Measurements from ENCODE around the gene MB21D2. TPM values are rescaled to one million over a fixed set of nuclear protein-coding genes. Genes with fewer than 3 reads are reported as not detected.

MB21D2 gene
- total and polyA plus RNA-seq, 2 of the 8 experiments (the other 6 are each of a cell fraction or from before 2014, with no cell fraction given), result 10.0 to 21.0 TPM

GRCh38 chr3:192919901-192920300 lies 2.2 kb upstream of the MB21D2 start:
- Histone ChIP-seq H3K4me1 (replicated peaks in 1 of 4; ENCODE audit: control insufficient read depth in 3 of 4, insufficient read depth in 4 of 4, low read length in 3 of 4) (peaks cover 3 to 23% (median 13%) of the 10 kb centered on the region in 4 experiments; a peak in 5 of 7 replicates), H3K27me3 (replicated peaks in 1 of 4; ENCODE audit: control insufficient read depth in 3 of 4, extremely low read depth in 1 of 4, insufficient read depth in 3 of 4, low read length in 3 of 4) (no peaks in the 10 kb centered on the region; a peak in 1 of 7 replicates), H3K9ac (replicated peaks in 1 of 4; ENCODE audit: extremely low read depth in 1 of 4, low read depth in 3 of 4, low read length in 3 of 4) (no peak overlapping the region), H3K23me2 (ENCODE audit: low read depth, low read length) (peaks cover 15% of the 10 kb centered on the region; the same call in 1 of the 2 replicates), H4K8ac (ENCODE audit: extremely low read depth, insufficient read depth, low read length) (no peak overlapping the region), H2AK5ac (ENCODE audit: low read depth, low read length) (no peak overlapping the region), H3K9me3 (ENCODE audit: insufficient read depth in 2 of 2, low read depth in 1 of 2, low read length in 1 of 2) (no peaks in the 10 kb centered on the region), H3K4ac (replicated peaks; ENCODE audit: insufficient read length, low read depth, low read length) (no peak overlapping the region), H3K4me3 (ENCODE audit: extremely low read depth in 1 of 4, insufficient read depth in 2 of 4, low read depth in 3 of 4, low read length in 4 of 4) (no peak overlapping the region), H3K36me3 (ENCODE audit: control insufficient read depth in 2 of 4, insufficient read depth in 4 of 4, low read length in 3 of 4) (no peaks in the 10 kb centered on the region), H2BK20ac (ENCODE audit: low read length) (no peak overlapping the region), H2BK12ac (ENCODE audit: low read depth, low read length) (peak overlapping the region; percentile 97; the same call in 1 of the 2 replicates), H3K14ac (ENCODE audit: insufficient read length) (no peak overlapping the region), H4K91ac (replicated peaks; ENCODE audit: insufficient read length, low read length) (no peak overlapping the region), H3K56ac (replicated peaks; ENCODE audit: insufficient read length, low read depth, low read length) (no peak overlapping the region), H3K18ac (ENCODE audit: extremely low read depth, low read length) (peak overlapping the region; percentile 49; the same call in 1 of the 2 replicates), H2AFZ (ENCODE audit: low read length) (no peak overlapping the region), H3K79me1 (ENCODE audit: low read depth, low read length) (no peaks in the 10 kb centered on the region; the same call in 1 of the 2 replicates), H3K4me2 (ENCODE audit: insufficient read depth in 1 of 2, low read depth in 2 of 2, low read length in 2 of 2) (no peak overlapping the region), H3K23ac (ENCODE audit: insufficient read length) (no peak overlapping the region), H2BK15ac (ENCODE audit: low read length) (no peak overlapping the region), H3K27ac (ENCODE audit: low read depth, low read length) (no peak overlapping the region), H4K20me1 (replicated peaks in 1 of 2; ENCODE audit: control insufficient read depth in 1 of 2, insufficient read depth in 2 of 2, low read length in 2 of 2) (peaks cover 0 to 5% of the 10 kb centered on the region in 2 experiments), H3K79me2 (ENCODE audit: control insufficient read depth in 1 of 2, insufficient read depth in 2 of 2, low read length in 2 of 2) (peaks cover under 1 to 9% of the 10 kb centered on the region in 2 experiments; a peak in 2 of 4 replicates), H4K5ac (ENCODE audit: insufficient read length, low read depth, low read length) (no peak overlapping the region), H2BK5ac (ENCODE audit: low read depth, low read length) (no peak overlapping the region), H2BK120ac (replicated peaks; ENCODE audit: low read depth, low read length) (no peak overlapping the region)
- 88% methylated on average over 10 of the region's 10 CpGs; no CpG with 5 or more reads in 1 of the 2 experiments for whole genome bisulfite sequencing, 2 experiments (ENCODE audit: extremely low coverage in 1 of 2, insufficient coverage in 1 of 2, insufficient read length in 1 of 2, insufficient replicate concordance in 2 of 2, low coverage in 1 of 2, low lambda C conversion rate in 2 of 2, missing lambda C conversion rate in 1 of 2)
- no peak for DNase-seq (ENCODE audit: low read depth in 1 of 2, low spot score in 2 of 2)
- ChIA-PET CTCF (ENCODE audit: partially characterized antibody) (interaction anchor here (1.3 to 3.4 kb wide), 2 partner anchors 103 to 121 kb away, joined by 8 to 29 read pairs; no protein-coding TSS in a partner anchor), POLR2A (ENCODE audit: partially characterized antibody) (interaction anchor here (1.0 kb wide), 1 partner anchor 858 kb away, joined by 3 read pairs; no protein-coding TSS in a partner anchor)
- no peak for FAIRE-seq
- TF ChIP-seq USF2 (IDR thresholded peaks at IDR 0.05; ENCODE audit: low read length) (no peak), SP2 (IDR thresholded peaks at IDR 0.05; ENCODE audit: low read length) (no peak), POLR2A (IDR thresholded peaks at IDR 0.05; ENCODE audit: control extremely low read depth in 1 of 2, low read depth in 2 of 2, low read length in 2 of 2) (no peak), JUND (IDR thresholded peaks at IDR 0.05; ENCODE audit: low read length) (no peak), EGR1 (IDR thresholded peaks at IDR 0.05; ENCODE audit: borderline replicate concordance, low read depth, low read length) (no peak), E2F6 (IDR thresholded peaks at IDR 0.05) (no peak), TEAD4 (IDR thresholded peaks at IDR 0.05; ENCODE audit: low read depth, low read length) (no peak), ASH2L (IDR thresholded peaks at IDR 0.05; ENCODE audit: low read length) (no peak), SRF (IDR thresholded peaks at IDR 0.05; ENCODE audit: low read depth, low read length) (no peak), MAFK (IDR thresholded peaks at IDR 0.05; ENCODE audit: low read depth, low read length) (no peak), POU5F1 (IDR thresholded peaks at IDR 0.05; ENCODE audit: low read depth, low read length) (no peak), SIX5 (IDR thresholded peaks at IDR 0.05; ENCODE audit: low read depth, low read length) (no peak), RAD21 (IDR thresholded peaks at IDR 0.05 in 1 of 2, conservative IDR thresholded peaks at IDR 0.05 in 1 of 2; ENCODE audit: low read depth in 2 of 2, low read length in 2 of 2) (no peak)

Data from H1 (cell line).